ENCODE measurements around the gene PROM2. TPM values are rescaled to one million over a fixed set of nuclear protein-coding genes. Genes with fewer than 3 reads are reported as not detected.

PROM2 gene
- total RNA-seq, 2 experiments from 2014 or later, result 0.60 to 0.73 TPM

- CTCF ChIA-PET, result no interaction called here
- TF ChIP-seq, protein P1, sequence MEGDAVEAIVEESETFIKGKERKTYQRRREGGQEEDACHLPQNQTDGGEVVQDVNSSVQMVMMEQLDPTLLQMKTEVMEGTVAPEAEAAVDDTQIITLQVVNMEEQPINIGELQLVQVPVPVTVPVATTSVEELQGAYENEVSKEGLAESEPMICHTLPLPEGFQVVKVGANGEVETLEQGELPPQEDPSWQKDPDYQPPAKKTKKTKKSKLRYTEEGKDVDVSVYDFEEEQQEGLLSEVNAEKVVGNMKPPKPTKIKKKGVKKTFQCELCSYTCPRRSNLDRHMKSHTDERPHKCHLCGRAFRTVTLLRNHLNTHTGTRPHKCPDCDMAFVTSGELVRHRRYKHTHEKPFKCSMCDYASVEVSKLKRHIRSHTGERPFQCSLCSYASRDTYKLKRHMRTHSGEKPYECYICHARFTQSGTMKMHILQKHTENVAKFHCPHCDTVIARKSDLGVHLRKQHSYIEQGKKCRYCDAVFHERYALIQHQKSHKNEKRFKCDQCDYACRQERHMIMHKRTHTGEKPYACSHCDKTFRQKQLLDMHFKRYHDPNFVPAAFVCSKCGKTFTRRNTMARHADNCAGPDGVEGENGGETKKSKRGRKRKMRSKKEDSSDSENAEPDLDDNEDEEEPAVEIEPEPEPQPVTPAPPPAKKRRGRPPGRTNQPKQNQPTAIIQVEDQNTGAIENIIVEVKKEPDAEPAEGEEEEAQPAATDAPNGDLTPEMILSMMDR (IDR thresholded peaks at IDR 0.05), result no peak
- Histone ChIP-seq H3K27me3 (ENCODE audit: control insufficient read depth in 1 of 2, insufficient read depth in 2 of 2, low read length in 2 of 2) (no peaks in the 10 kb centered on the region), H3K4me1 (ENCODE audit: insufficient read depth, low read length) (no peaks in the 10 kb centered on the region), H3K9me3 (ENCODE audit: control insufficient read depth in 1 of 2, insufficient read depth in 1 of 2, low read length in 2 of 2) (no peaks in the 10 kb centered on the region), H3K4me3 (ENCODE audit: low read length) (no peak overlapping the region), H3K27ac (ENCODE audit: low read depth in 1 of 2, low read length in 2 of 2) (no peak overlapping the region), H3K36me3 (ENCODE audit: insufficient read depth, low read length) (no peaks in the 10 kb centered on the region)
- POLR2A ChIA-PET, result no interaction called here
- Mint-ChIP-seq H3K4me1 (ENCODE audit: low read depth) (no peaks in the 10 kb centered on the region), H3K27me3 (no peaks in the 10 kb centered on the region), H3K36me3 (ENCODE audit: low read depth) (no peaks in the 10 kb centered on the region), H3K27ac (no peak overlapping the region), H3K9me3 (no peaks in the 10 kb centered on the region), H3K4me3 (no peak overlapping the region)
- ATAC-seq (ENCODE audit: poor library complexity), result no peak
- DNase-seq, result no peak
- intact Hi-C loops (cut with DNase I, micrococcal nuclease), result no loop called here
Observed at GRCh38 chr2:95320986-95321767, 46.9 kb downstream of the PROM2 start.

- Mint-ChIP-seq H3K36me3 (ENCODE audit: low read depth) (no peaks in the 10 kb centered on the region), H3K4me1 (ENCODE audit: low read depth) (no peaks in the 10 kb centered on the region), H3K9me3 (no peaks in the 10 kb centered on the region), H3K27me3 (no peaks in the 10 kb centered on the region), H3K4me3 (no peak overlapping the region), H3K27ac (no peak overlapping the region)
- intact Hi-C loops (cut with DNase I, micrococcal nuclease), result no loop called here
- no peak for ATAC-seq (ENCODE audit: poor library complexity)
- no peak overlapping the region for H3K27ac ChIP-seq (ENCODE audit: low read depth in 1 of 2, low read length in 2 of 2)
- H3K4me3 ChIP-seq (ENCODE audit: low read length), result no peak overlapping the region
- H3K27me3 ChIP-seq (ENCODE audit: control insufficient read depth in 1 of 2, insufficient read depth in 2 of 2, low read length in 2 of 2), result no peaks in the 10 kb centered on the region
- no peak for DNase-seq
- CTCF ChIA-PET, result no interaction called here
- peaks cover 0 to 4% of the 10 kb centered on the region in 2 experiments for H3K9me3 ChIP-seq (ENCODE audit: control insufficient read depth in 1 of 2, insufficient read depth in 1 of 2, low read length in 2 of 2)
- POLR2A ChIA-PET, result no interaction called here
- H3K4me1 ChIP-seq (ENCODE audit: insufficient read depth, low read length), result no peaks in the 10 kb centered on the region
- TF ChIP-seq, protein P1 (IDR thresholded peaks at IDR 0.05), result no peak
- H3K36me3 ChIP-seq (ENCODE audit: insufficient read depth, low read length), result no peaks in the 10 kb centered on the region
Observed at GRCh38 chr2:95323347-95324155, 49.3 kb downstream of the PROM2 start.

GRCh38 chr2:95325026-95325425 lies 50.8 kb downstream of the PROM2 start:
- DNase-seq (no peak), ATAC-seq (ENCODE audit: poor library complexity) (no peak)
- H3K9me3 ChIP-seq (ENCODE audit: control insufficient read depth in 1 of 2, insufficient read depth in 1 of 2, low read length in 2 of 2), result peaks cover 0 to 4% of the 10 kb centered on the region in 2 experiments
- Mint-ChIP-seq H3K27me3 (no peaks in the 10 kb centered on the region), H3K4me3 (no peak overlapping the region), H3K4me1 (ENCODE audit: low read depth) (no peaks in the 10 kb centered on the region), H3K9me3 (no peaks in the 10 kb centered on the region), H3K36me3 (ENCODE audit: low read depth) (no peaks in the 10 kb centered on the region), H3K27ac (no peak overlapping the region)
- TF ChIP-seq, protein P1 (IDR thresholded peaks at IDR 0.05), result no peak
- no peaks in the 10 kb centered on the region for H3K36me3 ChIP-seq (ENCODE audit: insufficient read depth, low read length)
- intact Hi-C loops (cut with DNase I, micrococcal nuclease), result no loop called here
- no peak overlapping the region for H3K27ac ChIP-seq (ENCODE audit: low read depth in 1 of 2, low read length in 2 of 2)
- H3K4me1 ChIP-seq (ENCODE audit: insufficient read depth, low read length), result no peaks in the 10 kb centered on the region
- ChIA-PET CTCF (no interaction called here), POLR2A (no interaction called here)
- H3K27me3 ChIP-seq (ENCODE audit: control insufficient read depth in 1 of 2, insufficient read depth in 2 of 2, low read length in 2 of 2), result no peaks in the 10 kb centered on the region
- no peak overlapping the region for H3K4me3 ChIP-seq (ENCODE audit: low read length)
